Activated T-cell treated with anti-CD3 and anti-CD28 coated beads, Interleukin-2, amount 50 U/mL, for 4 hours (primary cell): ENCODE data around the gene DUSP2. TPM values are rescaled to one million over a fixed set of nuclear protein-coding genes. Genes with fewer than 3 reads are reported as not detected.

Experiments
- ATAC-seq, 2 donors: fragments of 200-7000 bp; cut with Tn5 transposase; one replicate each; pipeline ENCODE4 v1.10.0; 2021
- DNase-seq: peaks from one replicate; pipeline ENCODE4 v3.0.0-alpha.2; 2020
- H3K27me3 Mint-ChIP-seq: one replicate; pipeline ENCODE4 v1.8.0; 2021; ENCODE audit warnings: low read depth, mixed read lengths
- H3K36me3 Mint-ChIP-seq: one replicate; pipeline ENCODE4 v1.8.0; 2022; ENCODE audit warnings: mixed read lengths; ENCODE audit not compliant: insufficient read depth
- H3K4me1 Mint-ChIP-seq: one replicate; pipeline ENCODE4 v1.8.0; 2021; ENCODE audit warnings: low read depth, mixed read lengths
- H3K4me3 Mint-ChIP-seq: one replicate; pipeline ENCODE4 v1.8.0; 2021; ENCODE audit warnings: mild to moderate bottlenecking, moderate library complexity, mixed read lengths
- H3K9me3 Mint-ChIP-seq: one replicate; pipeline ENCODE4 v1.8.0; 2021; ENCODE audit warnings: mixed read lengths
- total RNA-seq, 3 donors: library from RNA; stranded (reverse); gene quantifications; one replicate each; pipeline ENCODE4 v1.2.1, GENCODE V29; 2021

DUSP2 gene
- total RNA-seq, 3 donors from 2014 or later: 365 to 525 (median 419) TPM

DNA sequence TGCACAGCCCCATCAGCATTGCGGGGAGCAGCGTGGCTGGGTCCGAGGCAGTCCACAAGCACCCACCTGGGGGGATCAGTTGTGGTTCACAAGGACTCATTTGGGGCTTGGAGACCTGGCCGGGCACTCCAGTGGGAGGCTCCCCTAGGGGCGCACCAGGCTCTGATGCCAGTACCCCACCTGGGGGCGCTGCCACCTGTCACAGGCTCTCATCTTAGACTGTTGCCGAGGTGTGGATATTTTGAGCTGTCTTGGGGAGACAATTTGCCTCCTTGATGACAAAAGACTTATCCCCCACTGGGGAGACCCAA, 31.9 kb downstream of the DUSP2 start:
- H3K4me1 Mint-ChIP-seq: peaks cover 13% of the 10 kb centered on the region
- H3K4me3 Mint-ChIP-seq: no peak overlapping the region
- H3K36me3 Mint-ChIP-seq: no peaks in the 10 kb centered on the region
- DNase-seq: no peak
- ATAC-seq: no peak
- H3K9me3 Mint-ChIP-seq: no peaks in the 10 kb centered on the region
- peaks cover 4% of the 10 kb centered on the region for H3K27me3 Mint-ChIP-seq

DNA sequence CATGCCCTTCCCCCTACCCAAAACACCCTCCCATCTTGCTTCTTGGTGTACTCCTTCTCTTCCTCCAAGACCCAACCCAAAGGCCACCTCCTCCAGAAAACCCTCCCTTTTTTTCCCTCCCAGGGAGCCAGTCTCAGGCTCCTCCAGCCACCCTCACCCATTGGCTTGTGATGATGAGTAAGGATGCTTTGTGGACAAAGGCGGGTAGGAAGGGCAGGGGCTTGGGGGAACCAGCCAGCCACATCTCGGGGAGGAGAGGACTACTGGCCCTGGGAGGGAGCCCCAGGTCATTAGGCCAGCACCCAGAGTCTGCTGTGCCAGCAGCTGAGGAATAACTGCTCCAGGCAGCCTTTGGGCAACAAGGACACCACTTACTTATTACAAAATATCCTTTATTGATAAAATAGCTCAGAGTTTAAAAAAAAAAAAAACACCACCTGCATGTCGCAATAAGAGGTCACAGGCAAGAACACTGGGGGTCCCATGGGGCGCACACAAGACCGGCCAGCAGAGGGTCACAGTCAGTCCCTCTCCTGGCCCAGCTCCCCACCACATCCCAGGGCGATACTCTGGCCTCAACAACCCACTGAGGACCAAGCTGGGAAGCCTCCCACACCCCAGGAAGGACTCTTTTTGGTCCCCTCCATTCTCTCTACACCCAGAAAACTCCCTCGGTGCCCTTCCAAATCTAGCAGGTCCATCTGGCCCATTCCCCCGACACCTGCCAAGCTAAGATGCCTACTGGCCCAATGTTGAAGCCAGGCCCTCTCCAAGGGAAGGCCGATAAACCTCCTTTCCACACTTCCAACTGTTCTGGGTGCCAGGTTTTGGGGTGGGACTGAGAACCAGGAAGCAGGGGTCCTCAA, 32.5 kb downstream of the DUSP2 start:
- ATAC-seq (no peak), DNase-seq (no peak)
- Mint-ChIP-seq H3K4me3 (no peak overlapping the region), H3K4me1 (peaks cover 9% of the 10 kb centered on the region), H3K36me3 (no peaks in the 10 kb centered on the region), H3K27me3 (peaks cover 4% of the 10 kb centered on the region), H3K9me3 (no peaks in the 10 kb centered on the region)

DNA sequence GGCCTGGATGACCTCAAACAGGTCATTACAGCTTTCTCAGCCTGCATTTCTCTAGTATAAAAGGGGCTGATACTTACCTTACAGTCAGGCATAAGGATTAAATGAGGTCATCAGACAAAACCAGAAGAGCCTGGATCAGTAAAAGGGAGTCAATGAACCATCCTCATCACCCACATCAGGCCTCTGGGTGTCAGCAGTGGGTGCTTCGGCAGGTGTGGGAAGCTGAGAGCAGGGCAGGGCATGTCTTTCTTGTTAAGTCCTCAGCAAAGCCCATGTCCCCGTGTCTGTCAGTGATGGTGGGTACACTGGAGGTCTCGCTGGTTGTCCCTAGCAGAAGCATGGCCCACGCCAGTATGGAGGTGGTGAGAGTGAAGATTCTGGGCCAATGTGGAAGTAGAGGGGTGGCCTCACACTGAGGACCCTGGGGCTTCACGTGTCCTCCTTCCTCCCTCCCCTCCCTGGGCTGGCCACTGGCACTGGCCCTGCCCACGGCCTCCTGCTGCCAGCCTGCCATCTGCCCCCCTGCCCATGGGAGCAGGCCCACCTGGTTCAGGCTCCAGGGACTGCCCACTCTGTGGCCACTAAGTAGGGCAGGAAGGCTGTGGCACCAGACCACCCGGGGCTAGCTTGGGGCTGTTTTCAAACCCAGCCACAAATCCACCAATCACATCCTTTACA, 33.3 kb downstream of the DUSP2 start:
- Mint-ChIP-seq H3K36me3 (no peaks in the 10 kb centered on the region), H3K27me3 (peaks cover 4% of the 10 kb centered on the region), H3K9me3 (no peaks in the 10 kb centered on the region), H3K4me1 (peaks cover 6% of the 10 kb centered on the region), H3K4me3 (no peak overlapping the region)
- ATAC-seq (no peak), DNase-seq (no peak)

DNA sequence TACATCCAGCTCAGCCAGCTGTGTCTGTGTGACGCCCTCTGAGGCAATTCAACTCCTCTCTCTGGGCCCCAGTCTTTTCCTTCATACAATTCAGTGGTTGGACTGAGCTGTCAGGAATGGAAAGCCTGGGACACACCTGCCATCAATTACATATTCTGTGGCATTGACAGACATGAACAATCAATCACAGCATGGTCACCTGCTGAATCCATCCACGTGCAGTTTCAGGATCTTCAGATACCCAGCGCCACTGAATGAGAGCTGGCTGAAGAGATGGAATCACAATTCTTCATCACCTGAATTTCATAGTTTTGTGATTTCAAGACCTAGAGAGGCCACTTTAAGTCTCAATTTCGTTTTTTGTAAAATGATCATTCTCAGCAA, 34.0 kb downstream of the DUSP2 start:
- Mint-ChIP-seq H3K4me1 (peaks cover 6% of the 10 kb centered on the region), H3K9me3 (no peaks in the 10 kb centered on the region), H3K27me3 (peaks cover 4% of the 10 kb centered on the region), H3K4me3 (no peak overlapping the region), H3K36me3 (no peaks in the 10 kb centered on the region)
- DNase-seq (no peak), ATAC-seq (no peak)

DNA sequence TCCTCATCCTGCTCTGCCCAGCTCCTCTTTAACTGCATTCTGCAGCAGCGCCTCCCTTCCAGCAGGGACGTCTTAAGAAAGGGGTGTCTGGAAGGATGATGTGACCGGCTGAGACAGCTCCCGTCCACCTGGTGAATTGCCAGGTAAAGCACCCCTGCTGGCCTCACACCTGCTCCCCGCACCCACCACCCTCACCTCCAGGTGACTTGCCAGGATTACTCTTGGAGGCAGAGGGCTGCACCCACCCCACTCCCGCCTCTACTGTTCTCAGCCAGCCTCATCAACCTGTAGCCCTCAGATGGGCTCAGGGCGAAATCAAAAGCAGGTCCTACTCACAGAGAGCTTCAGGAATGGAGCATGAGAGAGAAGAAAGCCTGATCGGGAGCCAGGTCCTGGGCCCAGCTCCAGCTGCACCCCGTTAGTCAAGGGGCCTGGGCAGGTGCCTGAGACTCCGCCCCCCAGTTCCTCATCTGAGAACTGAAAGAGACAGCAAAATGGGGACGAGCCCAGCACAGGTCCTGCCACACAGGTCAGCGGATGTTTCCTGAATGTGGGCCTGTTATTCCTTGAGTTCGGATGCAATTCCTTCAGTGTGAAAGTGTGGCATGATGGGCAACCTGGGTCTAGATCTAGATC, 34.5 kb downstream of the DUSP2 start:
- no peak for DNase-seq
- ATAC-seq: no peak

DNA sequence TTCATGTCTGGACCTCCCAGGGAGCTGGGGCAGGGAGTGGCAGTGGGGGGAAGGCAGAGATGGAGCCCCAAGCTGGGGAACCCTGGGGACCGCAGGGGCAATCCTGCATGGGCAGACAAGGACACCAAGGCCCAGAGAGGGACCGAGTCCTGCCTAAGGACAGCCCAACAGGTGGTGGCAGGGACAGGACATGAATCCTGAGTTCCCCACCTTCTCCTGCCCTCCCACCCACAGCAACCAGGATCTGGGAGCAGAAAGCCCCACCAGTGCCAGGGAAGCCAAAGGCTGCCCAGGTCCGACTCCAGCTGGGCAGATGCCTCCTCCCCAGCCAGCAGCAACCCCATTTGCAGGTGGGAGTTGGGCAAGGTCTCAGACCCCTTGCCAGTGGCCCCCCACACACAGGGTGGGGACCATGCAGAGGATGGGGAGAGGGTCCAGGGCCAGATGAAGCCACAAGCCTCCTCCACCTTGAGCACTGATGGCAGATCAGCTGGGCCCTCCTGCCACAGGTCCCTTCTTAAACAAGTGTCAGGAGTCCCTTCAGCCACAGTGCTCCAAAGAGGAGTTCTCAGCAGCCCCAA, 35.2 kb downstream of the DUSP2 start:
- Mint-ChIP-seq H3K27me3 (no peaks in the 10 kb centered on the region), H3K4me1 (no peaks in the 10 kb centered on the region), H3K36me3 (no peaks in the 10 kb centered on the region), H3K9me3 (peaks cover 8% of the 10 kb centered on the region), H3K4me3 (no peak overlapping the region)
- no peak for ATAC-seq
- DNase-seq: no peak

More for the DNA sequence above, 34.5 kb downstream of the DUSP2 start:
- Mint-ChIP-seq H3K36me3 (no peaks in the 10 kb centered on the region), H3K9me3 (peaks cover 1% of the 10 kb centered on the region), H3K27me3 (peaks cover 4% of the 10 kb centered on the region), H3K4me3 (no peak overlapping the region), H3K4me1 (peaks cover 5% of the 10 kb centered on the region)

DNA sequence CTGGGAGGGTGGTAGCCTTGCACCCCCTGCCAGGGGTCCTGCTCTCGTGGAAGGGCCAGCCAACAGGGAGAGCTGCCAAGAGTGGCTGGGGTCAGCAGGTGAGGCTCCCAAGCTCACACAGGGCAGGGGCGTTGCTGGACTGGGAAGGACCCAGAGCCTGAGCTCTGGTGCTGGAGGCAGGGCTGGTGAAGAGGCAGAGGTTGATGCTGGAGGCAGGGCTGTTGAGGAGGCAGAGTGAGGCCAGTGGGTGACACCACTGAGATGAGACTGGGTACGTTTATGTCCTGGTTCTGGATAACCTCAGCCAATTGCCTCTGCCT, 35.9 kb downstream of the DUSP2 start:
- DNase-seq: no peak
- Mint-ChIP-seq H3K9me3 (peaks cover 11% of the 10 kb centered on the region), H3K4me3 (no peak overlapping the region), H3K4me1 (no peaks in the 10 kb centered on the region), H3K36me3 (no peaks in the 10 kb centered on the region), H3K27me3 (no peaks in the 10 kb centered on the region)
- no peak for ATAC-seq

DNA sequence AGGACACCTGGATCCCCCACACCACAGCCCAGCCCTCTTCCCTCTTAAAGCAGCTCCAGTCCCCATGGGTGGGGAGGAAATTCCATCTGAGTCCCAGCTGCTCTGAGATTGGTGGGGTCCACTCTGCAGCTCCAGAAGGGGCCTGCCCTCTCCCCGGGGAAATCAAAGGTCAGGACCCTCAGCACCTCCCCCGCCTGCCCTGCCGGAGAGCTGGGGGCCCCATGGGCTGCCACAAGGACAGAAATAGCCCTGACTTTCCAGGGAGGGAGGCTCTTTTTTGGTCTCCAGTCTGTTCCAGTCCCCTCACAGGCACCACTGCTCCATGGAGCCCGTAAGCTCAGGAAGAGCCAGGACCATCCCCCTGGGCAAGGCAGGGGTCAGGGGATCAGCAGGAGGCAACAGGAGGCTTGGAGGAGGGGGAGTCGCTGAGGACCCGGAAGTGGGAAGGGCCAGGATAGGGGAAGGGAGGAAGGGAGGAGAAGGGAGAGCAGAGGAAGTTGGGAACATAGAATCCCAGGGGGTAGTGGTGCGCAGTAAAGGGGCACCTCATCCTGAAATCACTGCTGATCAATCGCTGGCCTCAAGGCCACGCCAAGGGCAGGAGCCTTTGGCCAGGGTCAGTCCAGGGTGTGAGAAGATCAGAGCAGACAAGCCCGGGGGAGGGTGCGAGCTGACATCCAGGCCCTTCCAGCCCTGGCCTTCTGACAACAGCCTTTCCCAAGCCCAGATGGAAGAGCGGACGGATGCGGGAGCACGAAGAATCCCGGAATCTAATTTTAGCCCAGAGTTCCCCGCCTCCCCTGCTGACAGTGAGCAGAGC, 36.5 kb downstream of the DUSP2 start:
- H3K36me3 Mint-ChIP-seq: no peaks in the 10 kb centered on the region
- H3K27me3 Mint-ChIP-seq: no peaks in the 10 kb centered on the region
- no peaks in the 10 kb centered on the region for H3K4me1 Mint-ChIP-seq
- peaks cover 11% of the 10 kb centered on the region for H3K9me3 Mint-ChIP-seq
- DNase-seq (no peak), ATAC-seq (no peak)
- H3K4me3 Mint-ChIP-seq: no peak overlapping the region

DNA sequence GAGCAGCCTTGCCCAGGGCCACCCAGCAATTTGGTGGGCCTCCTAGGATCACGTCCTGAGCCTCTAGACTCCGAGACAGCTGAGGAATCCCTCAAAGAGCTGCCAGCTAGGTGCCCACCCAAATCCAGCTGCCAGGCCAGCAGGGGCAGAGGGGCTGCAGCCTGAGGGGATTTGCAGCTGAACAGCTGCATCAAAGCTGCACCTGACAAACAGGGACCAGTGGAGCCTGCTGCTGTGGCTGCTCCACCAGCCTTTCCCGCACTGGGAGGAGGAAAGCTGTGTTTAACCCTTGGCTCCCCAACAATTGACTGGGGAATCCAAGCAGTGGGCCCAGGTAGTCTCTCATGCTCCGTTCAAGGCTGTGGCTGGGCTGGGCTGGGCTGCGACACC, 37.1 kb downstream of the DUSP2 start:
- H3K4me1 Mint-ChIP-seq: peaks cover 2% of the 10 kb centered on the region
- H3K27me3 Mint-ChIP-seq: no peaks in the 10 kb centered on the region
- no peak for DNase-seq
- peaks cover 11% of the 10 kb centered on the region for H3K9me3 Mint-ChIP-seq
- H3K4me3 Mint-ChIP-seq: no peak overlapping the region
- no peak for ATAC-seq
- no peaks in the 10 kb centered on the region for H3K36me3 Mint-ChIP-seq

DNA sequence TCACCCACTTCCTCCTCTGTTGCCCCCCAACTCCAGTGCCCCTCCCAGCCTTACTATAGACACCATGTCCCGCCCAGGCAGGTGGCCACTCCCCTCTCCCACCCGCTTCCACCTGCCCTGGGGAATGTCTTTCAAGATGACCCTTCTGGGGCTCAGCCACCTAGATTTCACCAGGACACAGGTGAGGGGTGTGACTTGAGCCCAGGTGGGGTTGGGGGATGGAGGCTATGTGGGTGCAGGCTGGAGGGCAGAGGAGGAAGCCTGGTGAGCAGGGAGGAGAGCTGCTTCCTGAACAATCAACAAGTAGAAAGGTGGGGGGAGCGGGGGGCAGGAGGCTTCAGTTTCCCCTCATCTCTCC, 37.6 kb downstream of the DUSP2 start:
- peaks cover 2% of the 10 kb centered on the region for H3K4me1 Mint-ChIP-seq
- no peaks in the 10 kb centered on the region for H3K36me3 Mint-ChIP-seq
- DNase-seq (no peak), ATAC-seq (no peak)
- H3K4me3 Mint-ChIP-seq: no peak overlapping the region
- H3K27me3 Mint-ChIP-seq: no peaks in the 10 kb centered on the region
- peaks cover 11% of the 10 kb centered on the region for H3K9me3 Mint-ChIP-seq

DNA sequence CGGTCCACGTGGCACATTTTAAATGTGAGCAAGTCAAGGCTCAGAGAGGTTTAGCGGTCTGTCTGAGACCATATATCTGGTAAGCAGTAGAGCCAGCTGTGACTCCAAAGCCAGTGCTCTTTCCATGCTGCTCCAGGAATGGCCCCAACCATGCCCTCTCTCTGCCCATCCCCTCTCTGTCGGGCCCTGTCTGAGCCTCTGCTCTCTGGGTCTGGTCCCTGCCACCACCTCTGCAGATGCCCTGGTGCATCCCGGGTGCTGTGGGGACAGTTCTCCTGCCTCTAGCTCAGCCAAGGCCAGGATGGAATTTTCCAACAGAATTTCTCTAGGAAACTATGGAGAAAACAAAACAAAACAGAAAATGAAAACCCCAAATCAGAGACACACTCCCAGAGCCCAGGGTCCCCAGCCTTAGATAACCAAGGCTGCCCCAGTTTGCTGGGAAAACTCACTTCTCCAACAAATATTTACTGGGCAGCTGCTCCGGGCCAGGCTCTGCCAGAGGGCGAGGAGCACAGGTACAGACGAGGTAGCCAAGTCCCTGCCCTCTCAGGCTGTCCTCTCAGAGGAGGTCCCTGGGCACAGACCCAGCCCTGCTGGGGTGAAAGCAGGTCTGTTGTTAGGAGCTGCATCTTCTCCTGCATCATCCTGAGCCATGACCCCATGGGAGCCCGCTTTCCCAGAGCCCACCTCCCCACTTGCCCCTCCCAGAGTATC, 38.1 kb downstream of the DUSP2 start:
- Mint-ChIP-seq H3K27me3 (no peaks in the 10 kb centered on the region), H3K9me3 (peaks cover 11% of the 10 kb centered on the region), H3K4me3 (no peak overlapping the region), H3K36me3 (no peaks in the 10 kb centered on the region), H3K4me1 (peaks cover 2% of the 10 kb centered on the region)
- no peak for ATAC-seq
- no peak for DNase-seq

DNA sequence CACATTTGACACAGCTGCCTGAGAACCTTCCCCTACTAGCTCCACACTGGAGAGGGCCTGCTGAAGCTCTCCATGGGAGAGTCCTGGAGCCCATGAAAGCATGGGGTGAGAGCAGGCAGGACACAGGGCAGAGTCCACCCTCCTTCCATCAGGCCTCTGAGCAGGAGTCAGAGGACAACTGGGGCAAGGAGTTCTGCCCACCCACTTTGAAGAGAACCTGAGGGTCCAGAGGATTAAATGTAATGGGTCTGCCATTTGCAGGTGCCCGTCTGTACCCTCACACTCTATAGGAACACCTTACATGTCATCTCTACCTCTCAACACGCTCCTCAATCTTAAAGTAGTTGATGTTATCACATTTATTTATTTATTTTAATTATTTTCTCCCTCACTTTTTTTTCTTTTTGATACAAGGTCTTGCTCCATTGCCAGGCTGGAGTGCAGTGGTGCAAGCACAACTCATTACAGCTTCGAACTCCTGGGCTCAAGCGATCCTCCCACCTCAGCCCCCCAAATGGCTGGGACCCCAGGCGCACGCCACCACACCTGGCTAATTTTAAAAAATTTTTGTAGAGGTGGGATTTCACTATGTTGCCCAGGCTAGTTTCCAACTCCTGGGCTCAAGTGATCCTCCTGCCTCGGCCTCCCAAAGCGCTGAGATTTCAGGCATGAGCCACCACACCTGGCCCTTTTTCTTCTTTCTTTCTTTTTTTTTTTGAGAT, 39.1 kb downstream of the DUSP2 start:
- DNase-seq (no peak), ATAC-seq (no peak)
- Mint-ChIP-seq H3K27me3 (no peaks in the 10 kb centered on the region), H3K4me1 (peaks cover 2% of the 10 kb centered on the region), H3K36me3 (no peaks in the 10 kb centered on the region), H3K9me3 (peaks cover 11% of the 10 kb centered on the region), H3K4me3 (no peak overlapping the region)

DNA sequence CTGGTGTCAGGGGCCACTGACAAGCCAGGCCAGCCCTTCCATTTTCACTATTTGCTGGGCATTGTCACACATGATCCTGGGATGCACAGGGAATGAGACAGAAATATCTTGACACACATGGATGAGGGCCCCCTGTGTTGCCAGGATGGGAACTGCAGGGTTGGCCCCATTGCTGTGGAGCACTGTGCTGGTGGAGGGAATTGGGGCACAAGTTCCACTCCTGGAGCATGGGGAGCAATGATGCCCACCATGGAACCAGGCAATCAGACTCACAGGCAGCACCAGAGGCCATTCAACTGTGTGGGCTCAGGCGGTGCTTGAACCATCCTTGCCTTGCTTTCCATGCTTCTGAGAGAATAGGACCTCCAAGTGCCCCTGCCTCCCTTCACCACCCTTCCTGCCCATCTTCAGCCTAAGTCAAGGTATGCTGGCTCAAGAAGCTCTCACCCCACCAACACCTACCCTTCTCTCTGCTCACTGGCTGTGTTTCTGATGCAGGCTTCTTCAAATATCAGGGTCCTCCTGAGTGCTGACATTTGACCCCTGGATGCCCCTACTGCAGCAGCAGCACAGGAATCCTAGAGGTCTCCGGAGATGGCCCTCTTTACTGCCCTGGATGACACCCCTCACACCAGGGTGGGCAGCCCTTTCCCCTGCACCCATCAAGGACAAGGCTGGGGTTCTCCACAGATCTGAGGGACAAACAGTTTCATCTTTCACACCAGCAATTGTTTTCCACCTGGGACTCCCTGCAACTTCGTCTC, 39.9 kb downstream of the DUSP2 start:
- ATAC-seq: no peak
- DNase-seq: no peak

More for the DNA sequence above, 39.9 kb downstream of the DUSP2 start:
- peaks cover 11% of the 10 kb centered on the region for H3K9me3 Mint-ChIP-seq
- H3K4me3 Mint-ChIP-seq: no peak overlapping the region
- no peaks in the 10 kb centered on the region for H3K36me3 Mint-ChIP-seq
- no peaks in the 10 kb centered on the region for H3K27me3 Mint-ChIP-seq
- peaks cover 2% of the 10 kb centered on the region for H3K4me1 Mint-ChIP-seq
